HG03280 (cell line): ENCODE measurements around the gene RDH14.

ENCODE experiments used
- ATAC-seq: cut with Tn5 transposase; IDR thresholded peaks from one replicate; pipeline ENCODE4 v1.9.1; 2021; ENCODE audit warnings: mild to moderate bottlenecking, moderate library complexity; ENCODE audit not compliant: unreplicated experiment

The RDH14 gene

GRCh38 chr2:18578033-18578432, 17.6 kb upstream of the RDH14 start:
- ATAC-seq, result no peak

GRCh38 chr2:18566145-18566769, 5.8 kb upstream of the RDH14 start:
- ATAC-seq, result no peak

GRCh38 chr2:18560797-18561085, 288 bp upstream of the RDH14 start:
- no peak for ATAC-seq

GRCh38 chr2:18559531-18560030, 872 bp downstream of the RDH14 start:
- ATAC-seq, result no peak

- ATAC-seq, result no peak
Observed at GRCh38 chr2:18558458-18558857, 2.0 kb downstream of the RDH14 start.

GRCh38 chr2:18557121-18557520, 3.3 kb downstream of the RDH14 start:
- ATAC-seq, result no peak

- no peak for ATAC-seq
Observed at GRCh38 chr2:18552351-18553077, 7.9 kb downstream of the RDH14 start.

GRCh38 chr2:18551623-18552022, 8.8 kb downstream of the RDH14 start:
- ATAC-seq, result no peak

GRCh38 chr2:18551169-18551568, 9.3 kb downstream of the RDH14 start:
- no peak for ATAC-seq

- no peak for ATAC-seq
Observed at GRCh38 chr2:18550433-18550832, 10.0 kb downstream of the RDH14 start.

GRCh38 chr2:18549083-18549482, 11.4 kb downstream of the RDH14 start:
- ATAC-seq, result no peak

- no peak for ATAC-seq
Observed at GRCh38 chr2:18548621-18549020, 11.8 kb downstream of the RDH14 start.

- ATAC-seq, result no peak
Observed at GRCh38 chr2:18546567-18546966, 13.9 kb downstream of the RDH14 start.

GRCh38 chr2:18545384-18545783, 15.1 kb downstream of the RDH14 start:
- ATAC-seq, result no peak

- no peak for ATAC-seq
Observed at GRCh38 chr2:18544171-18544570, 16.3 kb downstream of the RDH14 start.

- ATAC-seq, result peak; percentile 73
Observed at GRCh38 chr2:18540872-18541271, 19.6 kb downstream of the RDH14 start.

GRCh38 chr2:18536697-18537096, 23.8 kb downstream of the RDH14 start:
- ATAC-seq, result no peak

GRCh38 chr2:18536100-18536499, 24.4 kb downstream of the RDH14 start:
- no peak for ATAC-seq

GRCh38 chr2:18531194-18531593, 29.3 kb downstream of the RDH14 start:
- ATAC-seq, result no peak

GRCh38 chr2:18527822-18528221, 32.6 kb downstream of the RDH14 start:
- no peak for ATAC-seq

GRCh38 chr2:18527326-18527725, 33.1 kb downstream of the RDH14 start:
- ATAC-seq, result no peak

GRCh38 chr2:18526429-18526828, 34.0 kb downstream of the RDH14 start:
- ATAC-seq, result no peak

- ATAC-seq, result no peak
Observed at GRCh38 chr2:18525852-18526251, 34.6 kb downstream of the RDH14 start.
